Smooth muscle cell (in vitro differentiated cells): ENCODE data around the gene ZNHIT2. TPM values are rescaled to one million over a fixed set of nuclear protein-coding genes. Genes with fewer than 3 reads are reported as not detected.

Source experiments
- DNase-seq: peaks from one replicate; lab custom pipeline; 2025; ENCODE audit not compliant: unreplicated experiment; lab: John Stamatoyannopoulos, UW
- H2AFZ ChIP-seq: fragments of 200-600 bp; sonication (generic); 2 replicates; pipeline ENCODE4 v1.6.0; 2016; ENCODE audit warnings: antibody characterized with exemption, low read depth, mild to moderate bottlenecking
- H3F3A ChIP-seq: fragments of 200-600 bp; sonication (generic); 2 replicates; pipeline ENCODE4 v1.6.0; 2017; ENCODE audit warnings: antibody characterized with exemption, low read depth
- H3K27ac ChIP-seq: fragments of 200-600 bp; sonication (generic); 2 replicates; pipeline ENCODE4 v1.5.1; 2016; ENCODE audit warnings: low read depth, mild to moderate bottlenecking
- H3K27me3 ChIP-seq: fragments of 200-600 bp; sonication (generic); 2 replicates; pipeline ENCODE4 v1.6.1; 2016; ENCODE audit warnings: low read depth, mild to moderate bottlenecking
- H3K36me3 ChIP-seq: fragments of 200-600 bp; sonication (generic); 2 replicates; pipeline ENCODE4 v1.5.1; 2016; ENCODE audit warnings: low read depth
- H3K4me1 ChIP-seq: fragments of 200-600 bp; sonication (generic); 2 replicates; pipeline ENCODE4 v1.5.1; 2016; ENCODE audit warnings: low read depth
- H3K4me2 ChIP-seq: fragments of 200-600 bp; sonication (generic); 2 replicates; pipeline ENCODE4 v1.6.0; 2016; ENCODE audit warnings: mild to moderate bottlenecking
- H3K4me3 ChIP-seq: fragments of 200-600 bp; sonication (generic); 2 replicates; pipeline ENCODE4 v1.5.1; 2016; ENCODE audit warnings: mild to moderate bottlenecking
- H3K79me2 ChIP-seq: fragments of 200-600 bp; sonication (generic); 2 replicates; pipeline ENCODE4 v1.6.0; 2016; ENCODE audit warnings: low read depth, mild to moderate bottlenecking
- H3K9ac ChIP-seq: fragments of 200-600 bp; sonication (generic); 2 replicates; pipeline ENCODE4 v1.6.0; 2016; ENCODE audit warnings: low read depth
- H3K9me3 ChIP-seq: fragments of 200-600 bp; sonication (generic); replicated peaks from 2 replicates; pipeline ENCODE4 v1.5.1; 2016; ENCODE audit warnings: low read depth
- H4K20me1 ChIP-seq: fragments of 200-600 bp; sonication (generic); 2 replicates; pipeline ENCODE4 v1.6.0; 2016; ENCODE audit warnings: low read depth
- WGBS: methylation state at CpG from one replicate; pipeline ENCODE4 v1.1.7; 2016; ENCODE audit warnings: low lambda C conversion rate; 5-methylcytosine and 5-hydroxymethylcytosine counted together
- polyA plus RNA-seq: library from polyadenylated mRNA; unstranded; fragments of >200 nt; fragmentation: Nextera tagmentation; extraction: Ambion mirVana; gene quantifications from 2 replicates; pipeline ENCODE4 v1.2.1, GENCODE V29; 2016
- total RNA-seq: library from RNA; depleted of rRNA; stranded (reverse); fragments of >200 nt; gene quantifications from 2 replicates; pipeline ENCODE4 v1.2.3, GENCODE V29; 2014
- TF ChIP-seq, protein P1 (sequence below): fragments of 200-600 bp; sonication (generic); IDR thresholded peaks from 2 replicates; pipeline ENCODE4 v1.5.1; 2017; ENCODE audit warnings: borderline replicate concordance, mild to moderate bottlenecking, antibody characterized with exemption; ENCODE audit not compliant: insufficient read depth, poor library complexity, severe bottlenecking

The ZNHIT2 gene
- total and polyA plus RNA-seq, 2 experiments from 2014 or later, result 9.1 to 14.5 TPM

- Histone ChIP-seq H3K36me3 (no peaks in the 10 kb centered on the region), H3K4me2 (peak within 1 kb of the TSS; percentile 97), H3K9me3 (no peaks in the 10 kb centered on the region), H2AFZ (no peak within 1 kb of the TSS), H3K27me3 (no peaks in the 10 kb centered on the region), H3F3A (no peaks in the 10 kb centered on the region), H3K9ac (peak within 1 kb of the TSS; percentile 90), H3K27ac (peak within 1 kb of the TSS; percentile 72), H3K4me1 (peaks cover 5% of the 10 kb centered on the region), H3K4me3 (peak within 1 kb of the TSS; percentile 99), H4K20me1 (peaks cover 4% of the 10 kb centered on the region), H3K79me2 (peaks cover 21% of the 10 kb centered on the region)
- TF ChIP-seq, protein P1, sequence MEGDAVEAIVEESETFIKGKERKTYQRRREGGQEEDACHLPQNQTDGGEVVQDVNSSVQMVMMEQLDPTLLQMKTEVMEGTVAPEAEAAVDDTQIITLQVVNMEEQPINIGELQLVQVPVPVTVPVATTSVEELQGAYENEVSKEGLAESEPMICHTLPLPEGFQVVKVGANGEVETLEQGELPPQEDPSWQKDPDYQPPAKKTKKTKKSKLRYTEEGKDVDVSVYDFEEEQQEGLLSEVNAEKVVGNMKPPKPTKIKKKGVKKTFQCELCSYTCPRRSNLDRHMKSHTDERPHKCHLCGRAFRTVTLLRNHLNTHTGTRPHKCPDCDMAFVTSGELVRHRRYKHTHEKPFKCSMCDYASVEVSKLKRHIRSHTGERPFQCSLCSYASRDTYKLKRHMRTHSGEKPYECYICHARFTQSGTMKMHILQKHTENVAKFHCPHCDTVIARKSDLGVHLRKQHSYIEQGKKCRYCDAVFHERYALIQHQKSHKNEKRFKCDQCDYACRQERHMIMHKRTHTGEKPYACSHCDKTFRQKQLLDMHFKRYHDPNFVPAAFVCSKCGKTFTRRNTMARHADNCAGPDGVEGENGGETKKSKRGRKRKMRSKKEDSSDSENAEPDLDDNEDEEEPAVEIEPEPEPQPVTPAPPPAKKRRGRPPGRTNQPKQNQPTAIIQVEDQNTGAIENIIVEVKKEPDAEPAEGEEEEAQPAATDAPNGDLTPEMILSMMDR, result no peak
- 2% methylated on average over 39 of the region's 52 CpGs for WGBS
- DNase-seq, result peak; percentile 37
Observed at GRCh38 chr11:65095974-65096806, 21.3 kb downstream of the ZNHIT2 start, which contains the start of gene VPS51. VPS51 (plus strand) TSS chr11:65096214; CDS start chr11:65096251, 37 bp downstream.

GRCh38 chr11:65095427-65095826 is 22.1 kb downstream of the ZNHIT2 start:
- H3K4me3 ChIP-seq, result no peak overlapping the region

DNA sequence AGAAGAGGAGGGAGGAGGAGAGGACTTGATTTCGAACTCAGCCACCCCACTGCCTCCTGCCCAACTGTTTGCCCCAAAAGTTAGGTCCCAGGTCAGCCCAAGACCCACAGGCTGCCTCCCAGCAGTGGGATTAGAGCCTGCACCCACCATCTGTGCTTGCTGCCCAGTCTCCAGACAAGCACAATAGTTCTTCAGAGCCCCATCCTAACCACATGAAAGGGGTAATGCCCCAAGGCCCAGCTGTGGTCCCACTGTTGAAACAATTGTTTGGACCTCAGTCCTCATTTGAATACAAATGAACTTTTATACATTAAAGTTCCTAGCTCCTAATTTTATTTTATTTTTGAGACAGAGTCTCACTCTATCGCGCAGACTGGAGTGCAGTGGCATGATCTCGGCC is 26.9 kb downstream of the ZNHIT2 start:
- DNase-seq, result no peak
- H3K27me3 ChIP-seq, result no peaks in the 10 kb centered on the region
- H2AFZ ChIP-seq, result no peak overlapping the region
- H3K9ac ChIP-seq, result no peak overlapping the region
- no peaks in the 10 kb centered on the region for H4K20me1 ChIP-seq
- no peaks in the 10 kb centered on the region for H3K36me3 ChIP-seq
- TF ChIP-seq, protein P1, result no peak
- no peak overlapping the region for H3K4me2 ChIP-seq
- H3K4me3 ChIP-seq, result no peak overlapping the region
- peaks cover under 1% of the 10 kb centered on the region for H3K79me2 ChIP-seq
- H3F3A ChIP-seq, result no peaks in the 10 kb centered on the region
- H3K9me3 ChIP-seq, result no peaks in the 10 kb centered on the region
- H3K4me1 ChIP-seq, result no peaks in the 10 kb centered on the region
- 96% methylated on average over 4 of the region's 4 CpGs for WGBS
- no peak overlapping the region for H3K27ac ChIP-seq

More at GRCh38 chr11:65095427-65095826, 22.1 kb downstream of the ZNHIT2 start:
- Histone ChIP-seq H3K36me3 (no peaks in the 10 kb centered on the region), H3K9ac (no peak overlapping the region), H3K27ac (no peak overlapping the region), H3K27me3 (no peaks in the 10 kb centered on the region), H3F3A (no peaks in the 10 kb centered on the region), H3K4me2 (no peak overlapping the region), H3K79me2 (peaks cover 16% of the 10 kb centered on the region), H4K20me1 (peaks cover 4% of the 10 kb centered on the region), H2AFZ (no peak overlapping the region), H3K9me3 (no peaks in the 10 kb centered on the region), H3K4me1 (peaks cover 5% of the 10 kb centered on the region)
- WGBS, result 94% methylated on average over 22 of the region's 22 CpGs
- no peak for DNase-seq
- TF ChIP-seq, protein P1, result no peak

GRCh38 chr11:65089621-65090020 is 27.9 kb downstream of the ZNHIT2 start:
- Histone ChIP-seq H4K20me1 (no peaks in the 10 kb centered on the region), H3K9me3 (no peaks in the 10 kb centered on the region), H3K9ac (no peak overlapping the region), H3K27ac (no peak overlapping the region), H3K4me2 (no peak overlapping the region), H3K79me2 (peaks cover 10% of the 10 kb centered on the region), H2AFZ (no peak overlapping the region), H3K4me3 (no peak overlapping the region), H3K36me3 (no peaks in the 10 kb centered on the region), H3F3A (no peaks in the 10 kb centered on the region), H3K27me3 (no peaks in the 10 kb centered on the region), H3K4me1 (peaks cover 3% of the 10 kb centered on the region)
- TF ChIP-seq, protein P1, result no peak
- 97% methylated on average over 4 of the region's 4 CpGs for WGBS
- no peak for DNase-seq
